GM21786 (cell line): ENCODE results near the gene SPIRE1.
"Not testable (repeated sequence)": the region's sequence is repeated elsewhere in the genome, so short reads cannot be mapped to it uniquely, and the experiment has no call there.

Source experiments
- ATAC-seq: cut with Tn5 transposase; IDR thresholded peaks from one replicate; pipeline ENCODE4 v1.9.1; 2021; ENCODE audit not compliant: unreplicated experiment

SPIRE1 gene

GRCh38 chr18:12647773-12648172, 10.1 kb downstream of the SPIRE1 start:
- ATAC-seq: no peak

- ATAC-seq: no peak
These were observed 12.1 kb downstream of the SPIRE1 start for GRCh38 chr18:12645751-12646203.

GRCh38 chr18:12645254-12645653, 12.7 kb downstream of the SPIRE1 start:
- no peak for ATAC-seq

GRCh38 chr18:12643756-12644155, 14.2 kb downstream of the SPIRE1 start:
- not testable (repeated sequence) for ATAC-seq

- no peak for ATAC-seq
These were observed 17.1 kb downstream of the SPIRE1 start for GRCh38 chr18:12640881-12641200.

GRCh38 chr18:12639990-12640880, 17.7 kb downstream of the SPIRE1 start:
- ATAC-seq: no peak

GRCh38 chr18:12638644-12639124, 19.2 kb downstream of the SPIRE1 start:
- ATAC-seq: no peak

GRCh38 chr18:12637901-12638643, 19.8 kb downstream of the SPIRE1 start:
- no peak for ATAC-seq

GRCh38 chr18:12637393-12637792, 20.5 kb downstream of the SPIRE1 start:
- ATAC-seq: no peak

- no peak for ATAC-seq
These were observed 26.0 kb downstream of the SPIRE1 start for GRCh38 chr18:12631831-12632477.

- no peak for ATAC-seq
These were observed 27.8 kb downstream of the SPIRE1 start for GRCh38 chr18:12630136-12630535.

- no peak for ATAC-seq
These were observed 28.9 kb downstream of the SPIRE1 start for GRCh38 chr18:12628706-12629702.

- ATAC-seq: not testable (repeated sequence)
These were observed 30.7 kb downstream of the SPIRE1 start for GRCh38 chr18:12627199-12627598.

GRCh38 chr18:12625241-12625640, 32.7 kb downstream of the SPIRE1 start:
- ATAC-seq: no peak

- no peak for ATAC-seq
These were observed 36.1 kb downstream of the SPIRE1 start for GRCh38 chr18:12621742-12622306.

GRCh38 chr18:12615748-12616147, 42.2 kb downstream of the SPIRE1 start:
- ATAC-seq: no peak

GRCh38 chr18:12608301-12608700, 49.6 kb downstream of the SPIRE1 start:
- ATAC-seq: no peak

GRCh38 chr18:12606592-12607315, 51.2 kb downstream of the SPIRE1 start:
- no peak for ATAC-seq

GRCh38 chr18:12604445-12605007, 53.4 kb downstream of the SPIRE1 start:
- no peak for ATAC-seq
